Stimulated activated CD8-positive, alpha-beta memory T cell treated with anti-CD3 and anti-CD28 coated beads, Interleukin-15, amount 100 ng/mL, for 24 hours (primary cell): Measurements from ENCODE around the gene TPRN.
"Not testable (repeated sequence)": the region's sequence is repeated elsewhere in the genome, so short reads cannot be mapped to it uniquely, and the experiment has no call there.

Experiments used
- DNase-seq: peaks from one replicate; pipeline ENCODE4 v3.0.0-alpha.2; 2020; ENCODE audit warnings: low read depth

Gene TPRN, protein sequence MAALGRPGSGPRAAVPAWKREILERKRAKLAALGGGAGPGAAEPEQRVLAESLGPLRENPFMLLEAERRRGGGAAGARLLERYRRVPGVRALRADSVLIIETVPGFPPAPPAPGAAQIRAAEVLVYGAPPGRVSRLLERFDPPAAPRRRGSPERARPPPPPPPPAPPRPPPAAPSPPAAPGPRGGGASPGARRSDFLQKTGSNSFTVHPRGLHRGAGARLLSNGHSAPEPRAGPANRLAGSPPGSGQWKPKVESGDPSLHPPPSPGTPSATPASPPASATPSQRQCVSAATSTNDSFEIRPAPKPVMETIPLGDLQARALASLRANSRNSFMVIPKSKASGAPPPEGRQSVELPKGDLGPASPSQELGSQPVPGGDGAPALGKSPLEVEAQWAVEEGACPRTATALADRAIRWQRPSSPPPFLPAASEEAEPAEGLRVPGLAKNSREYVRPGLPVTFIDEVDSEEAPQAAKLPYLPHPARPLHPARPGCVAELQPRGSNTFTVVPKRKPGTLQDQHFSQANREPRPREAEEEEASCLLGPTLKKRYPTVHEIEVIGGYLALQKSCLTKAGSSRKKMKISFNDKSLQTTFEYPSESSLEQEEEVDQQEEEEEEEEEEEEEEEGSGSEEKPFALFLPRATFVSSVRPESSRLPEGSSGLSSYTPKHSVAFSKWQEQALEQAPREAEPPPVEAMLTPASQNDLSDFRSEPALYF

DNA sequence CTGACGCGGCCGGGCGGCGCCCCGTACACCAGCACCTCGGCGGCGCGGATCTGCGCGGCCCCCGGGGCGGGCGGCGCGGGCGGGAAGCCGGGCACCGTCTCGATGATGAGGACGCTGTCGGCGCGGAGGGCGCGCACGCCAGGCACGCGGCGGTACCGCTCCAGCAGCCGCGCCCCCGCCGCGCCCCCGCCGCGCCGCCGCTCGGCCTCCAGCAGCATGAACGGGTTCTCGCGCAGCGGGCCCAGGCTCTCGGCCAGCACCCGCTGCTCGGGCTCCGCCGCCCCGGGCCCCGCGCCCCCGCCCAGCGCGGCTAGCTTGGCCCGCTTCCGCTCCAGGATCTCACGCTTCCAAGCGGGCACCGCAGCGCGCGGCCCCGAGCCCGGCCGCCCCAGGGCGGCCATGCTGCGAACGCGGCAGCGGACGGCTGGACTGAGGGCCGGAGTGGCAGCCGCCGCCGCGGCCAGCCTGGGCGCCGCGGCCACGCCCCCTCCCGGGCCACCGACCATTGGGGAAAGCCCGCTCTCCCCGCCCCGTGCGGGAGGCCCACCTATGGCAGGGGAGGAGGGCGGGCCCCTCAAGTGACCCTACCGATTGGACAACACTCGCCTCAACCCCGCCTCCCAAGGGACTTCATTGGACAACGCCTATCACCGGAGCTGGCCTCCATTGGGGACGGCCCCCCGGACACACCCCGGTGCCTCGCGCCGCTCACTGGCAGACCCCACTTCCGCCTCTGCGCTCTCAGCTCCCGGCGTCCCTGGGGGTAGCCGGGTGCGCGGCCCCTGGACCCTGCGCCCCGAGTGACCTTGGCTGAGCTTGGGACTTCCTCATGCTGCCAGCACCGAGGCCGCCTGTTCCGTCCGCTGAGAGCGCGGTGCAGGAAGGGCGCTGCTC lies at the start of gene TPRN:
TPRN (minus strand) TSS at position 431 of the 894 bp plus-strand sequence; CDS start at position 401, 30 bp downstream.
- DNase-seq: peak; percentile 87

DNA sequence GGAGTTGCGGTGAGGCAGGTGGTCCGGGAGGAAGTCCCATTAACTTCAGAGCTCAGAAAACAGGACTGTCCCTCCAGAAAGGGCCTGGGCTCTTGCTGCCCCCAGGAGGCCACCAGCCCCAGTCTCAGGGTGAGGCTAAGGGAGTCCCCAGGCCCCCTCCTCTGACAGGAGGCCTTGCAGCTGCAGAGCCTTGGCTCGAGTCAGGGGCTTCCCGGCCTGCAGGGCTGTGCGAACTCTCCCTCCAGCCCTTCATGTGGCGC lies 47.3 kb upstream of the TPRN start:
- no peak for DNase-seq

DNA sequence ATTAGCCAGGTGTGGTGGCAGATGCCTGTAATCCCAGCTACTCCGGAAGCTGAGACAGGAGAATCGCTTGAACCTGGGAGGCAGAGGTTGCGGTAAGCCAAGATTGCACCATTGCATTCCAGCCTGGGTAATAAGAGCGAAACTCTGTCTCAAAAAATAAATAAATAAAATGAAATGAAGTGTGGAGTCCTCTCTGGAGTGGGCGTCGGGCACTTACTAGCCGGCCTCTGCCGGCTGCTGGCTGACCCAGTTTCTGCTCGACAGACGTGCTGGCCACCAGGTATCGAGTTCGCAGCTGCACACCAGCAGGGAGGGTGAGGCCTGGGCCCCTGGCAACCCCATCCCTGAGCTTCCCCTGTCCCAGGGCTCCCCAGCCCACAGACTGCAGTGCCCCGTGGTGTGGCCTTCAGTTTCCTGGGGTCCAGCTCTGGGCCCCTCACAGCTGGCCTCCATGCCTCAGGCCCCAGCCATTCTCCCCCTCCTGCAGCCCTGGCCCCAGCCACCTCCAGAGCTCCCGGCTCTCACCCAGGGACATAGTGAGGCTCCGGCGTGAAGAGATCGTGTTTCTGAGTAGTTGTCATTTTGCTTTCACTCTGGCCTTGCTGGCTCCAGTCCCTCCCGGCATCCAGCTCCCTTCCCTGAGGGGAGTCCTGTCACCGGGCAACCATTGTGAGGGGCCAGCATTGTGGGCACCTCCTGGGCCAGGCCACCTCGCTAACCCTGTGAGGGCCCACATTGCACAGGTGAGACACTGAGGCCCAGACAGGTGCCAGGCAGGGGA lies 46.8 kb upstream of the TPRN start:
- DNase-seq: no peak

DNA sequence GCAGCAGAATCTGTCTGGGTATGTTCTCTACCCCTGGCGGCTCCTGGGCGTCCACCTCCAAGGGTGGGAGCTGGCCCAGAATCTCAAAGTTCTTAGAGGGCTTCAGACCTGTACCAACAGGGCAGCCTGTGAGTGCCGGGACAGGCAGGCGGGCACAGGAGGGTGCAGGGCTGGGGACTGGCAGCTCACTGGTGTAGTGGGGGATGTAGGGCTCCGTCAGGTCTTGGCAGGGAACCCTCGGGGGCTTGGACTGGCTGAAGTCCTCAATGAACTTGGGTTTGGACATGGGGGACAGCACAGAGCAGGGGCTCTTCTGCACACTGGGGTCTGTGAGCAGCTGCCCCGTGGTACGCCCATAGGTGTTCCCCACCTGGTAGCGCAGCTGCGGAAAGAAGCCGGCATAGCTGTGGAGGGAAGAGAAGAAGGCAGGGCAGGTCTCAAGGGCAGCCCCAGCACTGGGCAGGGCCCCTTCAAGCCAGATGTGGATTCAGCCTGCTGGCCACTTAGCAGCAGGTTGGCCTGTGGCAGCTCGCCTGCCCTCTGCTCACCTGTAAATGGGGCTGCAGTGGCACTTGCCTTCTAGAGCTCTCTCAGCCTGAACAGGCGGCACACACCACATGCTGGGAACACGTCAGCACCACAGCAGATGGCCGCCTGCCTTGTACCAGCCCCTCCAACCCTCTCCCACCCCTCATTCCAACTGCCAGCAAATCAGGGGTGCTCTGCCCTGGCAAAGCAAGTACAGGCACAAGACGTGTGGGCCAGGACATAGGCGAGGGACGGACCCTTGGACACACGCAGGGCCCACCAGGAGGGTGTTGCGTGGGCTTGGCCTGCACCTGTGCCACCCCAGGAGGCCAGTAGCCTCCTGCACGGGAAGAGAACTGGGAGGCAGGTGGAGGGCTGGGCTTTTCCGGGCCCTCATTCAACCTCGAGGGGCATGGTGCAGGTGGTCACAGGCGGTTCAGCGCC lies 45.2 kb upstream of the TPRN start:
- no peak for DNase-seq

DNA sequence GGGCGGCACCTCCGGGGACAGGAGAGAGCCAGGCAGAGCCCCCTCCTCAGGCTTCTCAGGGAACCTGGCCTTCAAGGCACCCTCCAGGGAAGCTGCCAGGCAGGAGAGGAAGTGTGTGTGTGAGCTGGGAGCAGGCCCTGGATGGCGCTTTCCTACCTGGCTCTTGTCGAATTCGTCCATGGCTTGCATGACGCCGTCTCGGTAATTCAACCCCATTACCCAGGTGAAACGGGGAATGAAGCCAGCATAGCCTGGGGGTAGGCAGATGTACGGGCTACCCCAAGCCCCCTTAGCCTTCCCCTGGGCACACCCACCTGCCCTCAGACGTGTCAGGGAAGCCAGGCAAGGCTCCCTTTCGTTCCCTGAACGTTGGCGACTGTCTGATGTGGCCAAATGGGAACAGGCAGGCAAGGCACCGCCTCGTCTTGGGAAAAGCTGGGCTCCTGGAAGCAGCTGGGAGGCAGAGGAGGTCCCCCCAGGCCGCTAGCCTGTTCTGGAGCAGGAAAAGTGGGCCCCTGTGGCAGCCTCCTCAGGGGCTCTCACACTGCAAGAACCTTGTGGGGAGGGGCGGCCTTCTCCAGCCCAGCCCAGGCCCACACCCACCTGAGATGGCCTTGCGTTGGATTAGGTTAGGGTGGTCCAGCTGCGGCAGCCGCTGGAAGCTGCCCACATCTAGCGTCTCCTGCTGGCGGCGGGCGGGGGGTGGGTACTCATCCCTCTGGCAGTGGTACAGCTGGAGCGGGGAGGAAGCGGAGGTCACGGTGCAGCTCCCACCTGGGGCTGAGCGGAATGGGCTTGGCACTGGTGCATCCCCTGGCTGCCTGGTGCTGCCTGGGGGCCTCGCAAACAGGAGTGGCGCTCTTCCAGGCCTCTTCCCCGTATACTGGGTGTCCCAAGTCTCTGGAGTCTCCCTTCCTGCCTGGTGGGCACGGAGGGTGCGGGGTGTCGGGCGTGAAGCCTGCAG lies 44.2 kb upstream of the TPRN start:
- DNase-seq: no peak

DNA sequence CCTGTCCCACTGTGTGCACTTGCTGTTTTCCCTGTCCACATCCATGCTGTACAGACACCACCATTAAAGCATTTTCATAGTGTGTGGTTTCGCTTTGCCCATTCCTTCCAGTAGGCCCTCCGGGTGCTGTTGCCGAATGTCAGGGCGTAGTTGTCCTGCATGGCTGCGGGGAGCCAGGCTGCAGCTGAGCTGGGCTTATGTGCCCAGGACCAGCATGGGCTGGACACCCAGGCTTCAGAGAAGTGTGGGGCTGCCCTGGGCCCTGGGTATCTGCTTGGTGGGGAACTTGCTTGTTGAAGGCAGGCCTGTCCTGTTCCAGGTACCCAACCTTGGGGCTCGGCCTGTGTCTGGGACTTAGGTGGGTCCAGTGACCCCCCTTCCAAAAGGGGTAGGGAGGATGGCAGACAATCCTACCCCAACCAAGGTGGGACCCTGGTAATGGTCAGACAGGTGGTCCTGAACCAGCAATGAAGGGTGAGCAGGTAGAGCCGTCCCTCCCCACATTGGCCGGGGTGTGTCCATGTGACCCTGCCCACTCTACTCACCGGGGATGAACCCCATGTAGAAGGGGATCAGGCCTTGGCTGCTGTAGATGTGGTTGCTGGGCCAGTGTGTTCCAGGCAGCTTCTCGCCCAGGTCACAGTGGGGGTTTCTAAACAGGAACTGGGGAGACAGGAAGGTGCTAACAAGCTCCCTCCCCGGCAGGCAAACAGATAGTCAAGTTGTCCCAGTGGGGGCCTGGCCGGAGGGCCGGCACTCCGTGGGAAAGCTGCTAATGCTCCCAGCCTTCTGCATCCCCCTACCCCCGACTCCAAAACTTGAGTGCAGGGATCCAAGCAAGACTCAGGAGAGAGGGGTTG lies 43.3 kb upstream of the TPRN start:
- no peak for DNase-seq

DNA sequence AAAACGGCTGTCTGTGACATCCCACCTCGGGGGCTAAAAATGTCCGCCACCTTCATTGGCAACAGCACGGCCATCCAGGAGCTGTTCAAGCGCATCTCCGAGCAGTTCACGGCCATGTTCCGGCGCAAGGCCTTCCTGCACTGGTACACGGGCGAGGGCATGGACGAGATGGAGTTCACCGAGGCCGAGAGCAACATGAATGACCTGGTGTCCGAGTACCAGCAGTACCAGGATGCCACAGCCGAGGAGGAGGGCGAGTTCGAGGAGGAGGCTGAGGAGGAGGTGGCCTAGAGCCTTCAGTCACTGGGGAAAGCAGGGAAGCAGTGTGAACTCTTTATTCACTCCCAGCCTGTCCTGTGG lies 42.7 kb upstream of the TPRN start:
- DNase-seq: not testable (repeated sequence)

DNA sequence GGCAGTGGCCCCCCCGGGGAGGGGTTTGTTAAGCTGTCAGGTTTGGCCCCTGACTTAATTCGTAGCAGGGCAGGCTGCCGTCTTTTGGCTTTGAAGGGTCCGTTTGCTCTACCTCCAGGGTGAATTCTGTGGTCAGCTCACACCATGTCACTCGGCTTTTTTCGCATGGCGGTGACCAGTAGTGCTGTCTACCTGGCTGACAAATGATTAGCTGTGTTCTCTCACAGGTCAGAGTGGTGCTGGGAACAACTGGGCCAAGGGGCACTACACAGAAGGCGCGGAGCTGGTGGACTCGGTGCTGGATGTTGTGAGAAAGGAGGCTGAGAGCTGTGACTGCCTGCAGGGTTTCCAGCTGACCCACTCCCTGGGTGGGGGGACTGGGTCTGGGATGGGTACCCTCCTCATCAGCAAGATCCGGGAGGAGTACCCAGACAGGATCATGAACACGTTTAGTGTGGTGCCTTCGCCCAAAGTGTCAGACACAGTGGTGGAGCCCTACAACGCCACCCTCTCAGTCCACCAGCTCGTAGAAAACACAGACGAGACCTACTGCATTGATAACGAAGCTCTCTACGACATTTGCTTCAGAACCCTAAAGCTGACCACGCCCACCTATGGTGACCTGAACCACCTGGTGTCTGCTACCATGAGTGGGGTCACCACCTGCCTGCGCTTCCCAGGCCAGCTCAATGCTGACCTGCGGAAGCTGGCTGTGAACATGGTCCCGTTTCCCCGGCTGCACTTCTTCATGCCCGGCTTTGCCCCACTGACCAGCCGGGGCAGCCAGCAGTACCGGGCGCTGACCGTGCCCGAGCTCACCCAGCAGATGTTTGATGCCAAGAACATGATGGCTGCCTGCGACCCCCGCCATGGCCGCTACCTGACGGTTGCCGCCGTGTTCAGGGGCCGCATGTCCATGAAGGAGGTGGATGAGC lies 42.0 kb upstream of the TPRN start:
- DNase-seq: no peak

DNA sequence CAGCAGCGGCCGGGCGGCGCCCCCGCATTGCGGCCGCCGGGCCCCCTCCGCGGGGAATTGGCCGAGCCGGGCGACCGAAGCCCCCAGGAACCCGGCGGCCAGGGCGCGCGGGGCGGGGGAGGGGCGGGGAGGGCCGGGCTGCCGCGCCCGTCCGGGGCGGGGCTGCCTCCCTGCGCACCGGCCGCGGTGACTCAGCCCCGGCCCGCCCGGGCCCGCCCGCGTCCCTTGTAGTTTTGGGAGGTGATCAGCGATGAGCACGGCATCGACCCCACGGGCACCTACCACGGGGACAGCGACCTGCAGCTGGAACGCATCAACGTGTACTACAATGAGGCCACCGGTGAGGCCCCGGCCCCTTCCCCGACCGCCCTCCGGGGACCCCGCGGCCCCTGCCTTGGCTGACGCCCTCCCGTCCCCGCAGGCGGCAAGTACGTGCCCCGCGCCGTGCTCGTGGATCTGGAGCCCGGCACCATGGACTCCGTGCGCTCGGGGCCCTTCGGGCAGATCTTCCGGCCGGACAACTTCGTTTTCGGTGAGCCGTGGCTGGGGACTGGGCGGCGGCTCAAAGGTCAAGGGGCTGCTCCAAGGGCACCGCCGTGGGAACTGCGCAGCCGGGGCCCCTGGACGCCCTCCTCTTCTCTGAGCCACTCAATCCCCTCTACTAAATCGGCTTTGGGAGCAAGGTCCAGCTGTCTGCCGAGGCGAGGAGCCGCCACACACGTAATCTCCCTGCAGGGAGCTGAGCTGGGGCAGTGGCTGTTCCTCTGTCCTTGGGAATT lies 41.1 kb upstream of the TPRN start:
- DNase-seq: peak; percentile 49

DNA sequence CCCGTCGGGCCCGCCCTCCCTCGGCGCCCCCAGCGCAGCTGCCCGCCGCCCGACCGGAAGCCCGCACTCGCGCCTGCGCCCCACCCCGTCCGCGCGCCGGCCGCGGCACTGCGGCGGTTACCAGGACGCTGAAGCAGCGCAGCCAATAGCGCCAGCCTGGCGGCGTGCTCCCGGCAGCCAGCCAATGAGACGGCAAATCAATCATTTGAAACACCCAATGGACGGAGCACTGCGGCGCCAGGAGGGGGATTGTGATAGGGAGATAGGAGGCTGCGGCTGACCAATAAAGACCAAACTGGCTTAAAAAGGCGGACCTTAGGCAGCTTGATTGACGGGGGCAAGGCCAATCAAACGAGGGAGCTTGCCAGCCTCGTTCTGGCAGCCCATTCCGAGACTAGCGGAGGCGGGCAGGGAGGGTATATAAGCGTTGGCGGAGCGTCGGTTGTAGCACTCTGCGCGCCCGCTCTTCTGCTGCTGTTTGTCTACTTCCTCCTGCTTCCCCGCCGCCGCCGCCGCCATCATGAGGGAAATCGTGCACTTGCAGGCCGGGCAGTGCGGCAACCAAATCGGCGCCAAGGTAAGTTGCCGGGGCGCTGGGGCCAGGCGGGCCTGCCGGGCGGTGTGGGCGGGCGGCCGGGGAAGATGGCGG lies 40.4 kb upstream of the TPRN start, which contains the start of gene TUBB4B:
TUBB4B (plus strand) TSS at position 447 of the 649 bp plus-strand sequence; CDS start at position 521, 74 bp downstream.
- peak; percentile 90 for DNase-seq

DNA sequence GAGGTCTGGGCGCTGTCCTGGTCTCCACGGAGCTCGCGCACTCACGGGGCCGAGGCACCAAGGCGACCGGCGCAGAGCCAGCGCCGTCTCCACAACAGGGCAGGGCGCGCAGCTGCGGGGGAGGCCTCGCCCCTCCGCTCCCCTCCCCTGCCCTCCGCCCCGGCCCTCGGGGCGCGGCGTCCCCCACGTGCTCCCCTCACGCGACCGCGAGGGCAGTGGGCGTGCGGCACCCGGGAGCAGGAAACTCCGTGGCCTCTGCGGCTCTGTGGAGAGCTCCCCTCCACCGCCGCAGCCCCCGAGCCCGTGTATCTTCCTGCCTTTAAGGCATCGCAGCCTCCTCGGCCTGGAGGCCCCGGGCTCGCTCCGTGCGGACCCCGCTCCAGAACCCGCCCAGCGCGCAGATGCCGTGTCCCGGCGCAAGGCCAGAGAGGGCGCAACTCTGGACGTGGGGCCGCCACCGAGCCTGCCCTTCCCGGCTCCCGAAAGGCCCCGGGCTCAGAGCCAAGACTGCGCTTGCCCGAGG lies 39.8 kb upstream of the TPRN start:
- no peak for DNase-seq

DNA sequence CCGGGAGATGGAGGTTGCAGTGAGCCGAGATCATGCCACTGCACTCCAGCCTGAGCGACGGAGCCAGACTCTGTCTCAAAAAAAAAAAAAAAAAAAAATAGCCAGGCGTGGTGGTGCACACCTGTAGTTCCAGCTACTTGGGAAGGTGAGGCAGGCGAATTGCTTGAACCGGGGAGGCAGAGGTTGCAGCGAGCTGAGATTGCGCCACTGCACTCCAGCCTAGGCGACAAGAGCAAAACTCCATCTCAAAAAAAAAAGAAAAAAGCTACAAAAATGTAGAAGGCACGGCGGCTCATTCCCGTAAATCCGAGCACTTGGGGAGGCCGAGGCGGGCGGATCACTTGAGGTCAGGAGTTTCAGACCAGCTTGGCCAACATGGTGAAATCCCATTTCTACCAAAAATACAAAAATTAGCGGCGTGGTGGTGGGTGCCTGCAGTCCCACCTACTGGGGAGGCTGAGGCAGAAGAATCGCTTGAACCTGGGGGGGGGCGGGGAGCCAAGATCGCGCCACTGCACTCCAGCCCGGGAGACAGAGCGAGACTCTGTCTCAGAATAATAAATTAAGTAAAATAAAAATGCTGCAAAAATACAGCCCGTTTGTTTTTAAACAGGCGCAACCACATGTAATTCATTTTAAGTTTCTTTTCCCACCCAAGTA lies 39.1 kb upstream of the TPRN start:
- DNase-seq: not testable (repeated sequence)

DNA sequence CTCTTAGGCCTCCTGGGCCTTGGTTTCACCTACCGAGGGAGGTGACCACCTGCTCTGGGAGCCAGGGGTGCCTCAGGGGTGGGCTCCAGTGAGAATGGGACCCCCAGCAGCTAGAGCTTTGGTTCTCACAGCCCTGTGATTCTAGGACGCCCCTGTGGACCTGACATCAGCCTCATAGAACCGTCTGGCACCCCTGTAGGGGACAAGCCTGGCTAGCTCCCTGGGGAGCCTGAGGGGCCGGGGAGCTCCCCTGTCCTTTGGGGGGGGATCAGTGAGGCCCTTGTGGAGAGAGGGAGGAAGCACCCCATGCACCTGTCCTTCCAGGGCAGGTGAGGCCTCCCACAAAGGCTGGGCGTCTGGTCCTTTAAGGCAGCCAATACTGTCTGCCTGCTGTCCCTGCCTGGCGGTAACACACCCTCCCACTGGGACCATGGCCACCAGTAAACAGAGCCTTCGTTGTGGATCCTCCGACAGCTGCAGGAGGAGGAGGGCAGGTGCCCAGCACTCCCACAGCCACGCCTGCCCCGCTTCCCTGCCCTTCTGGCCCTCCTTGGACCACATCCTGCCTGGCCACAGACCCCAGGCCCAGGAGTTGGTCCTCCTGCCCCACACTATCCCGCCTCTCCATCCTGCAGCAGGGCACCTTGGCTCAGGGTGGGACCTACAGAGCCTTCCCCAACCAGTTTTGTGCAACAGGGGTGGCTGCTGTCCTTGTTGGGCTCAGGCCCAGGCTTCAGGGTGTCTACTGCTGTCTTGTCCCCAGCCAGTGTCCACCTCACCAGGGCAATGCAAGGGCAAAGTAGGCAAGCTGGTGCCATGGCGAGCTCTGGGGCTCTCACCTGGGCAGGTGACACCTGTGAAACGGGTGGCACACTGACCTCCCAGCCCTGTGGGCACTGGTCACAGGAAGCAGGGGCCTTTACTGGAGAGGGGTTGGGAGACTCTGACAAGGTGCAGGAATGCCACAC lies 37.5 kb upstream of the TPRN start:
- DNase-seq: no peak

DNA sequence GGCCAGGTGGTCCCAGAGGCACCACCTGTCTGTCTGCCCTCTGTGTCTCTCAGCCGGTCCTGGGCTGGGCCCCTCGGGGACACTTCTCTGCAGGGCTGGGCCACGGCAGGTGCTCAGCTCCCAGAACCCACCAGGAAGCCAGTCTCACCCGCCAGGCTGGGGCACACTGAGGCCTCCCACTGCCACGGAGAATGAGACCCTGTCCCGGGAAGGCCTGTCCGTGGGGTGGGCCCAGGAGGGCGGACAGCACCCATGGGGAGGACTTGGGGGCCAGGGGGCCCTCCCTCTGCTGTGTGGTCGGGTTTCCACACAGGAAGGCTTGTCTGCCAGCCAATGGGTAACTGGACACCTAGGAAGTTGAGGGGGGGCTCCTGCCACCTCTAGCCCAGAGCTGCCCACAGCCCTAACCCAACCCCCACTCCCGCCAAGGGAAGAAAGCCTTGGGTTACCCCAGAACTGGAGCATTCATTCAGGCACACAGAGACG lies 36.4 kb upstream of the TPRN start:
- DNase-seq: no peak
